SJSA1 (cell line): ENCODE measurements around the gene LRRC75A. TPM values are rescaled to one million over a fixed set of nuclear protein-coding genes. Genes with fewer than 3 reads are reported as not detected.
"Not testable (repeated sequence)": the region's sequence is repeated elsewhere in the genome, so short reads cannot be mapped to it uniquely, and the experiment has no call there.

ENCODE experiments used
- DNase-seq, 2 experiments: peaks; one replicate each; pipeline ENCODE4 v3.0.0-alpha.2; 2015 to 2020; ENCODE audit warnings: low spot score in 2 of 2, low read depth in 1 of 2
- H3K27ac ChIP-seq: fragments of 250-450 bp; sonication (Bioruptor Pico); 2 replicates; pipeline ENCODE4 v1.5.1; 2020; ENCODE audit warnings: mild to moderate bottlenecking, moderate library complexity
- H3K27me3 ChIP-seq: fragments of 250-450 bp; sonication (Bioruptor Pico); replicated peaks from 2 replicates; pipeline ENCODE4 v1.5.1; 2020; ENCODE audit warnings: mild to moderate bottlenecking, moderate library complexity
- H3K36me3 ChIP-seq: fragments of 250-450 bp; sonication (Bioruptor Pico); 2 replicates; pipeline ENCODE4 v1.5.1; 2020; ENCODE audit warnings: mild to moderate bottlenecking
- H3K4me1 ChIP-seq: fragments of 250-450 bp; sonication (Bioruptor Pico); replicated peaks from 2 replicates; pipeline ENCODE4 v1.6.1; 2021; ENCODE audit warnings: mild to moderate bottlenecking
- H3K4me3 ChIP-seq: fragments of 250-450 bp; sonication (Bioruptor Pico); 2 replicates; pipeline ENCODE4 v1.5.1; 2020; ENCODE audit warnings: mild to moderate bottlenecking
- H3K9me3 ChIP-seq: fragments of 250-450 bp; sonication (Bioruptor Pico); replicated peaks from 2 replicates; pipeline ENCODE4 v1.5.1; 2020; ENCODE audit warnings: mild to moderate bottlenecking
- total RNA-seq: library from RNA; depleted of rRNA; stranded (reverse); fragments of >200 nt; shearing (Covaris generic); gene quantifications from 2 replicates; pipeline ENCODE4 v1.2.3, GENCODE V29; 2014

The LRRC75A gene
- total RNA-seq, 1 experiment from 2014 or later: 0.39 TPM

GRCh38 chr17:16419074-16419928 lies 72.7 kb downstream of the LRRC75A start:
- no peaks in the 10 kb centered on the region for H3K9me3 ChIP-seq
- H3K4me3 ChIP-seq: no peak overlapping the region
- H3K27me3 ChIP-seq: no peaks in the 10 kb centered on the region
- peak overlapping the region; percentile 94 for H3K27ac ChIP-seq
- DNase-seq: peak; percentile 80 to 92
- no peaks in the 10 kb centered on the region for H3K36me3 ChIP-seq
- peaks cover 39% of the 10 kb centered on the region for H3K4me1 ChIP-seq

- H3K4me3 ChIP-seq: no peak overlapping the region
- no peaks in the 10 kb centered on the region for H3K36me3 ChIP-seq
- peak overlapping the region; percentile 94 for H3K27ac ChIP-seq
- H3K27me3 ChIP-seq: no peaks in the 10 kb centered on the region
- peaks cover 39% of the 10 kb centered on the region for H3K4me1 ChIP-seq
- H3K9me3 ChIP-seq: no peaks in the 10 kb centered on the region
- DNase-seq: peak in 1 of 2 experiments; percentile 44
Observed at GRCh38 chr17:16418685-16419068, 73.3 kb downstream of the LRRC75A start.

- no peaks in the 10 kb centered on the region for H3K36me3 ChIP-seq
- peak; percentile 50 to 68 for DNase-seq
- no peaks in the 10 kb centered on the region for H3K9me3 ChIP-seq
- H3K27me3 ChIP-seq: no peaks in the 10 kb centered on the region
- peak overlapping the region; percentile 94 for H3K27ac ChIP-seq
- H3K4me3 ChIP-seq: no peak overlapping the region
- H3K4me1 ChIP-seq: peaks cover 39% of the 10 kb centered on the region
Observed at GRCh38 chr17:16417896-16418684, 73.9 kb downstream of the LRRC75A start.

GRCh38 chr17:16417399-16417798 lies 74.6 kb downstream of the LRRC75A start:
- Histone ChIP-seq H3K4me3 (no peak overlapping the region), H3K27me3 (no peaks in the 10 kb centered on the region), H3K36me3 (no peaks in the 10 kb centered on the region), H3K9me3 (no peaks in the 10 kb centered on the region), H3K4me1 (peaks cover 39% of the 10 kb centered on the region), H3K27ac (no peak overlapping the region)
- DNase-seq: no peak

- no peak within 1 kb of the TSS for H3K4me3 ChIP-seq
- no peak for DNase-seq
- H3K4me1 ChIP-seq: peaks cover 31% of the 10 kb centered on the region
- no peaks in the 10 kb centered on the region for H3K27me3 ChIP-seq
- H3K27ac ChIP-seq: no peak within 1 kb of the TSS
- no peaks in the 10 kb centered on the region for H3K9me3 ChIP-seq
- no peaks in the 10 kb centered on the region for H3K36me3 ChIP-seq
Observed at GRCh38 chr17:16415031-16415924, 76.7 kb downstream of the LRRC75A start, which contains the start of gene TRPV2. Gene TRPV2 (plus strand): TSS chr17:16415571. CDS start chr17:16417669, 2,098 bp downstream.

GRCh38 chr17:16407911-16408588 lies 83.9 kb downstream of the LRRC75A start:
- H3K9me3 ChIP-seq: no peaks in the 10 kb centered on the region
- no peaks in the 10 kb centered on the region for H3K36me3 ChIP-seq
- H3K27me3 ChIP-seq: no peaks in the 10 kb centered on the region
- peak in 1 of 2 experiments; percentile 16 for DNase-seq
- no peaks in the 10 kb centered on the region for H3K4me1 ChIP-seq
- H3K4me3 ChIP-seq: no peak overlapping the region
- no peak overlapping the region for H3K27ac ChIP-seq

GRCh38 chr17:16406742-16407674 lies 85.0 kb downstream of the LRRC75A start:
- no peaks in the 10 kb centered on the region for H3K4me1 ChIP-seq
- no peak overlapping the region for H3K27ac ChIP-seq
- H3K27me3 ChIP-seq: no peaks in the 10 kb centered on the region
- no peak overlapping the region for H3K4me3 ChIP-seq
- DNase-seq: no peak
- H3K9me3 ChIP-seq: no peaks in the 10 kb centered on the region
- no peaks in the 10 kb centered on the region for H3K36me3 ChIP-seq

- not testable (repeated sequence) for DNase-seq, H3K27ac ChIP-seq
Observed at GRCh38 chr17:16403847-16404246, 88.1 kb downstream of the LRRC75A start.

GRCh38 chr17:16398270-16399267 lies 93.4 kb downstream of the LRRC75A start:
- no peak for DNase-seq
- Histone ChIP-seq H3K27me3 (no peaks in the 10 kb centered on the region), H3K9me3 (no peaks in the 10 kb centered on the region), H3K4me3 (no peak overlapping the region), H3K36me3 (no peaks in the 10 kb centered on the region), H3K27ac (no peak overlapping the region), H3K4me1 (no peaks in the 10 kb centered on the region)

More at GRCh38 chr17:16403847-16404246, 88.1 kb downstream of the LRRC75A start:
- not testable (repeated sequence) for H3K36me3 ChIP-seq, H3K27me3 ChIP-seq, H3K4me3 ChIP-seq, H3K4me1 ChIP-seq, H3K9me3 ChIP-seq

- not testable (repeated sequence) for H3K27me3 ChIP-seq, DNase-seq, H3K27ac ChIP-seq, H3K4me3 ChIP-seq, H3K9me3 ChIP-seq, H3K4me1 ChIP-seq, H3K36me3 ChIP-seq
Observed at GRCh38 chr17:16396693-16397092, 95.3 kb downstream of the LRRC75A start.

GRCh38 chr17:16395887-16396286 lies 96.1 kb downstream of the LRRC75A start:
- H3K36me3 ChIP-seq, H3K9me3 ChIP-seq, H3K4me3 ChIP-seq, DNase-seq, H3K4me1 ChIP-seq, H3K27ac ChIP-seq, H3K27me3 ChIP-seq: not testable (repeated sequence)
